ENCODE results near the gene SATB1.
"Not testable (repeated sequence)": the region's sequence is repeated elsewhere in the genome, so short reads cannot be mapped to it uniquely, and the experiment has no call there.

Gene SATB1

GRCh38 chr3:18424729-18425640 is at the start of gene SATB1:
SATB1 (minus strand) TSS chr3:18425339; CDS start chr3:18420967, 4,372 bp downstream.
- DNase-seq (ENCODE audit: low read depth in 2 of 2, low spot score in 1 of 2): peak in 1 of 2 donors; percentile 32

GRCh38 chr3:18474202-18474601 is 49.1 kb upstream of the SATB1 start:
- no peak for DNase-seq (ENCODE audit: low read depth in 2 of 2, low spot score in 1 of 2)

- no peak for DNase-seq (ENCODE audit: low read depth in 2 of 2, low spot score in 1 of 2)
Observed at GRCh38 chr3:18469775-18470174, 44.6 kb upstream of the SATB1 start.

DNA sequence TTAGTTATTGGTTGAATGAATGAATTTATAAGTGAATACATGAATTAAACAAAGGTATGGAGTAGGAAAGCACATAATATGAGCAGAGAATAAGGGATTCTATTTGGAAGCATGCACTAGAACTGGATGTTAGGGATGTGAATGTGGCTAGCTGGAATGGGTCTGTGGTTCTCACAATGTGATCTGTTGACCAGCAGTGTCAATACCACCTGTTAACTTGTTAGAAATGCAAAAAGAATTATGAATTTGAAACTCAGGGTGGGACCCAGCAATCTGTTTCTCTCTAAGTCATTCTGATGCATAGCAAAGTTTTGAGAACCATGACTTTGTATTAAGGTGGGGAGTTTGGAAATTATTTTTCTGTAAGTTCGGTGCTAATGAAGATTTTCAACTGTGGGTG is 41.0 kb upstream of the SATB1 start:
- DNase-seq (ENCODE audit: low read depth in 2 of 2, low spot score in 1 of 2): no peak

DNA sequence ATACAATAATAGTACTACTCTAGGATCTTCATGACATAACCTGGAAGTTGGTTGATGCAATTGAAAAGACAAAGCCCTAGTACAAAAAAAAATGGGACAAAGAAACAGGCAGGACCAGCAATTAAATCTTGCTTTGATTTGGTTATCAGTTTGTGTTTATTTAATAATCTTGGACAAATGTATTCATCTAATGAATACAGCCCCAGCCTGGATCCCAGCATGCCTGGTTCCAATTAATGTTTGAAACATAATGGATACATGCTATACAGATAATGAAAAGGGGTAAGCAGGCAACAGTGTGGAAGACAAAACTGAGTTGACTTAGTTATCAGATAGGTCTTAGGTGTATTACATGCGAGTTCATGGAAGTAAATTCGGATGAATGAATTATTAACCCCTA is 29.6 kb upstream of the SATB1 start:
- no peak for DNase-seq (ENCODE audit: low read depth in 2 of 2, low spot score in 1 of 2)

DNA sequence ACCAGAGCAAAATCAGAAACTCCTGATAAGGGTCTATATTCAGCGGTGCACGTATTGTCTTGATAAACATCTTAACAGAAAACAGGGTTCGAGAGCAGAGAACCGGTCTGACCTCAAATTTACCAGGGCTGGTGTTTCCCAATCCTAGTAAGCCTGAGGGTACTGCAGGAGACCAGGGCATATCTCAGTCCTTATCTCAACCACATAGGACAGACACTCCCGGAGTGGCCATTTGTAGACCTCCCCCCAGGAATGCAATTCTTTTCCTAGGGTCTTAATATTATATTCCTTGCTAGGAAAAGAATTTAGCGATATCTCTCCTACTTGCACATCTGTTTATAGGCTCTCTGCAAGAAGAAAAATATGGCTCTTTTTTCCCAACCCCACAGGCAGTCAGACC is 24.5 kb upstream of the SATB1 start:
- DNase-seq (ENCODE audit: low read depth in 2 of 2, low spot score in 1 of 2): not testable (repeated sequence)

GRCh38 chr3:18447720-18448119 is 22.6 kb upstream of the SATB1 start:
- DNase-seq (ENCODE audit: low read depth in 2 of 2, low spot score in 1 of 2): no peak

- DNase-seq (ENCODE audit: low read depth in 2 of 2, low spot score in 1 of 2): no peak
Observed at GRCh38 chr3:18446149-18446825, 21.1 kb upstream of the SATB1 start.

- DNase-seq (ENCODE audit: low read depth in 2 of 2, low spot score in 1 of 2): peak; percentile 55 to 57
Observed at GRCh38 chr3:18445401-18446148, 20.4 kb upstream of the SATB1 start.

GRCh38 chr3:18444595-18445400 is 19.7 kb upstream of the SATB1 start:
- DNase-seq (ENCODE audit: low read depth in 2 of 2, low spot score in 1 of 2): peak; percentile 51 to 53

DNA sequence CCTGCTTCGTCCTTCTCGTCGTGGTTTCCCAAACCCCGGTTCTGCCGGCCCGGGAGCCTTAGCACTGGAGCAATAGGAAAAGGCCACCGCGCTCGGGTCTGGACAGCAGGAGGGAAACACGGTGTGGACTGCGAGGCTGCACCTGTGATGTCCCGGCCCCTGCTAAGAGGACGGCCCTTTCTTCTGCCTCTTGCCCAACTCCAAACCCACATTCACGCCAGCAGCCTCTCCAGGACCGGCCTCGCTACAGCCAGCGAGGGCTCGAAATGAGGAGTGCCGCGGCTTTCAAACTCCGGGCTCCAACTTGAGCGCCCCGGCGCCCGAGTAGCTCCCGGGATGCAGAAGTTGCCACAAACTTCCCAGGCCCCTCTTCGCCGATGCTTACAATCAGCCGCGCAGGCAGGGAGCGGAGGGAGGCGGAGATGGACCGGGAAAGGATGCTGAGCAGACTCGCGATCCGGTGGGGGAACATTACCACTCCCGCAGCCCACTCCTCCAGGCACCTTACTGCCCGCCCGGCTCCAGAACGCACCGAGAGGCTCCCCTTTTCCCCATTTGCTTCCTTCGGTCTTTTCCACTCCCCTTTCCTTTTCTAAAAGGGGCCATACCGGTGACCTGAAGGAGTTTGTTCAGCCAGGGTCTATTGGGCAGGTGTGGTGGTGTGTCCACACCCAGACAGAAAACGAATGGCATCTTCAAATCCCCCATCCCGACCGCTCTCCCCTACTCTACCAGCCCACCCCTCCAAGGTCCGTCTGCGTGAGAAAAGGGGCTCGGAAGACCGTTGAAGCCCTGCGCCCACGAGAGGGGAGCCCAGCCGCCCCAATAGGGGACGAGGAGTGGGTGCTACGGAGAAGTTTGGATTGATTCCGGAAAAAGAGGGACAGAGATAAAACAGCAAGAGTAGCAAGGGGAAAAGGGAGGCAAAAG is 18.8 kb upstream of the SATB1 start:
- DNase-seq (ENCODE audit: low read depth in 2 of 2, low spot score in 1 of 2): peak; percentile 3

GRCh38 chr3:18442756-18443664 is 17.9 kb upstream of the SATB1 start:
- DNase-seq (ENCODE audit: low read depth in 2 of 2, low spot score in 1 of 2): no peak

DNA sequence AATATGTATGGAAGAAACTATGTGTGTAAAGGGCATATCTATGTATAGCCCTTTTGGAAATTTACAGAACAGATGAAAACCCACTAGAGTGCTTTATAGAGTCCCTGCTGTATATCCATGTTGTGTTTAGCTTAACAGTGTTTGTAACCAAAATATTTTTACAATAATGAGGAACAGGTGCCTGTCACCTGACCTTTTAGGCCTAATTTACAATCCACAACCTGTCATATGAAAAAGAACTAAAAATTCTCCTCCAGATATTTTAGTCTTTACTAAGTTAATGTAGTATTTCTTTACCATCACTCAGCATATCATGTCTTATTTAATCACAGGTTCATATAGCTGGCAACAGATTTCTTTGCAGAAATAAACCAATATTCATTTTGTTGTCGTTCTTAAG is 16.4 kb upstream of the SATB1 start:
- DNase-seq (ENCODE audit: low read depth in 2 of 2, low spot score in 1 of 2): no peak

- DNase-seq (ENCODE audit: low read depth in 2 of 2, low spot score in 1 of 2): no peak
Observed at GRCh38 chr3:18440066-18440722, 15.1 kb upstream of the SATB1 start.

GRCh38 chr3:18439281-18439680 is 14.1 kb upstream of the SATB1 start:
- DNase-seq (ENCODE audit: low read depth in 2 of 2, low spot score in 1 of 2): no peak

DNA sequence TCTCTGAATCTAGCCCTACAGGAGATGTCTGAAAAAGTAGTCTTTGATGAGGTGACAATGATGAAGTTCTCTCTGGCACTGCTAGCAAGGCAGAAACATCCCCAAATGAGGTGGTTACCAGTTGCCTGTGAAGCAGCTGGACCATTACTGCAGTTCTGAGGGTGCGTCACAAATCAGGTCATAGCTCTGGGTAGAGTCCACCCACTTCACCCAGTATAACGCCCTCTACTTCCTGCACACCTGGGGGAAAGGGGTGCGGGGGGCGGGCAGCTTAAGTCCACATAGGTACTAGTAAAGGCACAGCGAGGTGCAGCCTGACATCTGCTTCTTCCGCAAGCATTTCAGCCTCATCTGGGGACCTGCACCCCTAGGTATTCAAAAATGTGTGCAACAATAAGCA is 13.4 kb upstream of the SATB1 start:
- peak in 1 of 2 donors; percentile 10 for DNase-seq (ENCODE audit: low read depth in 2 of 2, low spot score in 1 of 2)

- no peak for DNase-seq (ENCODE audit: low read depth in 2 of 2, low spot score in 1 of 2)
Observed at GRCh38 chr3:18436213-18436612, 11.1 kb upstream of the SATB1 start.

DNA sequence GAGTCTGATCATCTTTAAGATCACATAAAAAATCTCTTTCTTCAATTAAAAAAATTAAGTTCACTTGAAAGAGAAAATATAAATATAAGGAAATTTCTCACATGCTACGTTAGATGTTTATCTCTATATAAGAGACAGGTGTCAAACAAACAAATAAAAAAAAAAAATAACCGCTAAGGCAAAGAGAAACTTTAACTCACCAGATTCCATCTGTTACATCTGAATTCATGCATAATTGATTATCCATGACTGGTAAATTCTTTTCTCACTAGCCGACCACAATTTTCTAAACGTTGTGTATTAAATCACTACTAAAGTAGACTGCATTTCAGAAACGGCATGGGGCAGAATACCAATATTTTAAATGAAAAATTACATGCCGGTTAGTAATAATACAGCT is 9.6 kb upstream of the SATB1 start:
- no peak for DNase-seq (ENCODE audit: low read depth in 2 of 2, low spot score in 1 of 2)

Measured in stimulated activated CD8-positive, alpha-beta memory T cell treated with anti-CD3 and anti-CD28 coated beads, Interleukin-4, amount 100 ng/mL, for 1 hour (primary cell).